ENCODE measurements around the gene LRRC41.

GRCh38 chr1:46343351-46343695 lies 39.9 kb upstream of the LRRC41 start:
- TF ChIP-seq, protein P1, sequence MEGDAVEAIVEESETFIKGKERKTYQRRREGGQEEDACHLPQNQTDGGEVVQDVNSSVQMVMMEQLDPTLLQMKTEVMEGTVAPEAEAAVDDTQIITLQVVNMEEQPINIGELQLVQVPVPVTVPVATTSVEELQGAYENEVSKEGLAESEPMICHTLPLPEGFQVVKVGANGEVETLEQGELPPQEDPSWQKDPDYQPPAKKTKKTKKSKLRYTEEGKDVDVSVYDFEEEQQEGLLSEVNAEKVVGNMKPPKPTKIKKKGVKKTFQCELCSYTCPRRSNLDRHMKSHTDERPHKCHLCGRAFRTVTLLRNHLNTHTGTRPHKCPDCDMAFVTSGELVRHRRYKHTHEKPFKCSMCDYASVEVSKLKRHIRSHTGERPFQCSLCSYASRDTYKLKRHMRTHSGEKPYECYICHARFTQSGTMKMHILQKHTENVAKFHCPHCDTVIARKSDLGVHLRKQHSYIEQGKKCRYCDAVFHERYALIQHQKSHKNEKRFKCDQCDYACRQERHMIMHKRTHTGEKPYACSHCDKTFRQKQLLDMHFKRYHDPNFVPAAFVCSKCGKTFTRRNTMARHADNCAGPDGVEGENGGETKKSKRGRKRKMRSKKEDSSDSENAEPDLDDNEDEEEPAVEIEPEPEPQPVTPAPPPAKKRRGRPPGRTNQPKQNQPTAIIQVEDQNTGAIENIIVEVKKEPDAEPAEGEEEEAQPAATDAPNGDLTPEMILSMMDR (IDR thresholded peaks at IDR 0.05 in 8 of 11, conservative IDR thresholded peaks at IDR 0.05 in 3 of 11) = no peak
- no peak for TF ChIP-seq POLR2A (IDR thresholded peaks at IDR 0.05)

Data from spleen (tissue), 7 donors.